ENCODE measurements around the gene STK16.

The STK16 gene

DNA sequence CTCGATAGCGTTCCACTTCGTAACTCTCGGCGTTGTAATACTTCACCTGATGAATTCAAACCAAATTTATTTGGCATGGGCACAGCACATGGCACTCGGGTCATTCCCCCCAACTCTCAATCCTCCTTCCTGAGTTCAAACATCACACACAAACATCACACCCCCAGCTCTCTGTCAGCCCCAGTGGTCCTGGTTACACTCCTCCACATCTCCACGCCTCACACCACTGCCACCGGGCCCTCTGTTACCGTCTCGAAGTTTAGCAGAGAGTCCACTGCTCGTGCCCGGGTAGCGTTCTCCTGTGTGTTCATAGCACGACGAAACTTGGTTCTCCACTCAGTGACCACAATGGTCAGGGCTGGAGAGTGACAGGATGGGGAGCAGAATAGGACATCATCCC lies 31.1 kb upstream of the STK16 start:
- DNase-seq: no peak

DNA sequence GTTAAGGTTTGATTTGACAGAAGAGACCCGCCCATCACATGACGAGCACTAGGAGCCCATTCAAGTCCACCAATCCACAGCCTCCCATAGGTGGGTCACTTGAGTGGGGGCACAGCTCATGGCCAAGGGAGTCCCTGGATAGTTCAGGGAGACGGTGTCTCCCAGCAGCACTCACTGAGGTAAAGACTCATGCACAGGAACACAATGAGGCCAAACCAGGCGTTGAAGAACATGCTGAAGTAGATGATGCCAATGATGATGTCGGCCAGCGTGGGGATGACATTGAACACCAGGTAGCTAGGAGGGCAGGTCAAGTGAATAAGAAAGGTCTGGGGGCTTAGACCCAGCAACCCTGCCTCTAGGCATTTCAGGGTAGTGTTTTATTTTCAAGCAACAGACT lies 30.5 kb upstream of the STK16 start:
- DNase-seq: no peak

DNA sequence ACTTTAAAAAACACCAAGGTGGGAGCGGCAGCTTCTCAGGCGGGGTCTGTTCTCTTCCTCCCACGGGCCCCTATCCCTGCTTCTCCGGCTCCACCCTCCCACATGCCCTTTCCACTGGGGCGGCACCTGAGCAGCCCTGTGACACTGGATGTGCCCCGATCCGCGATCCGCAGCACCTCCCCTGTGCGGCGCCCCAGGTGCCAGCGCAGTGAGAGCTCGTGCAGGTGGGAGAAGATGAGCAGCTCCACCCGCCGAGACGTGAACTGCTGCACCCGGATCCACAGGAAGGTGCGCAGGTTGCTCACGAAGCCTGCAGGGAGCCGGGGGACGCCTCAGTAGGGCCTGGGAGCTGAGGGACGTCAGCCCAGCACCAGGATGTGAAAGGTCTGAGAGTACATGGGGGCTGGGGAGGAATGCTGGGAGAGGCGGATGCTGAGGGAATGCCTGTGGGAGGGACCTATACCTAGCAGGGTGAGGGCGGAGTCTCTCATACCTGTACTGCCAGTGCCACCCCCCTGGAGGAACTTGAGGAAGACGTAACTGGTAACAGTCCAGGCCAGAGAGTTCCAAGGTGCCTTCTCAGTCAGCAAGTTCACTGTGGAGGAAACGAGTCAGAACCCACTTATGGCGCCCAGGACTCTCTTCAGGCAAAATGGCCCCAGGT lies 29.3 kb upstream of the STK16 start:
- DNase-seq: no peak

DNA sequence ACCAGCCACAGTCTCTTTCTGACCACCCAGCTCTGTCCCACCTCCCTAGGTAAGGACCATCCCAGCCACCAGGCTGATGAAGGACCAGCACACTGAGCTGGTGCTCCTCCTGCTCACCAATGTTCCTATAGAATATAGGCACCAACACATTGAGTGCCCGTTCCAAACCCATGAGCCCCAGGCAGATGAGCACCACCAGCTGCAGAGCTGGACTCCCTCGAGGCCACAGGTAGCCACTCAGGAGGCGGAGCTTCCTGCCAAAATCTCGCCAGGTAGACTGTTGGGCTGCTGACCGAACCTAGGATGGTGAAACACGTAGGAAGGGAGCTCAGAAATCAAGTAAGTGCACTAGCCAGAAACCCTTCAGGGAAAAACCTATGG lies 28.8 kb upstream of the STK16 start:
- DNase-seq: no peak

DNA sequence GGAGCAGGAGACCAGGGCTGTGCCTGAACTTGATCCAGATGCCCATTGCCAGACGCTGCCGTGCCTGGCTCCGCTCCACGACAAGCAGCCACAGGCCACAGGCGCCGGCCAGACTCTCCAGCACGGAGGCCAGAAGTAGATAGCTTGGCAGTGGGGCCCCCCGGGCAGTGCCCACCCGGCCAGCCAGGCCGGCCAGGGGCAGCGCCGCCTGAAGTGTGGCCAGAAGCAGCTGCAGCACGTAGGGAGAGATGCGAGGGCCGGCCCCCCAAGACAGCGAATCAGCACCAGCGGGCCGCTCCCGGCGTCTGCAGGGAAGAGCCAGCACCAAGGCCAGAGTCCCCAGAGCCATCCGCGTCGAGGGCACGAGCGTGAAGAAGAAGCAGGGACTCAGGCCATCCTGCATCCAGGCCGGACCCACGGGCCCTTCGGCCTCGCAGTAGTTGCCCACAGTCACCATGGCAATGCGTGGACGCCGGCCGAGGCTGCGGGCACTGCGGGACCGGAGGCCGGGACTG lies 27.0 kb upstream of the STK16 start:
- peak; percentile 18 for DNase-seq

DNA sequence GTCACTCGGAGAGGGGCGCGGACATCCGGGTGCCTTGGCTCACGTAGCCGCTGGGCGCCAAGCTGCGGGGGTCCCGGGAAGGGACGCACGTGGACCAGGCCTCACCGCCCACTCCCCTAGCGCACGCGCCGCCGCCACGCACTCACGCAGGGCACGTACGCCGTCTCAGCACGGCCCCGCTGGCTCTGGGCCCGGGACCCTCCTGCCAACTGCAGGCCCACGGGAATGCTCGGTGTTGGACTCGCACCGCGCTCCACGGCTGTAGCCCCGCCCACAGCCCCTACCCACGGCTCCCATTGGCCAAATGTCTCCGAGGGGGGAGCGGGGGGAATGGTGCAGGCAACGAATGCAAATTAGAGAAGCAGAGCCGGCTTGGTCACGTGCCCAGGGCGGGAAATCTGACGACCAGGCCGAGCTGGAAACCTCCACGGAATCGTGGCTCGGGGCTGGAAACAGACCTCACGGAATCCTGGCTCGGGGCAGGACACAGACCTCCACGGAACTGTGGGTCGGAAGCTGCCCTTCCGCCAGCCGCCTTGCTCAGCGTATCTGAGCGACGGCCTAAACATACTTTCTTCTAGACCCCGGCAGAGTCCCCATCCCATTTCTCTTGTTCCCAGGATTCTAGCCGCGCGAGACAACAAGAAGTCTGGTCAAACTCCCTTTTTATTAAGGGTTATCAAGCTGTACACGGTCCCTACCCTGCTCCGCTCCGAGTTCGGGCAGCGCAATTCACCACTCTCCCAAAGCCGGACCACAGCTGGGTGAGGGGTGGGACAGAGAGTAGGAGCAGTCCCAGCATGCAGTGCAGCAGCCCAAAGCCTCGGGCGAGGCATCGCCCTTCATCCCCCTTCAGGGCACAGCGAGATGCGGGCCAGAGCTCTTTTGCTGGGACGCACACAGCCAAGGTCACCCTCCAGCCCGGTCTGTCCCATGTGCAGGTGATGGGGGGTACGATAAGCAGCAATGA lies 26.3 kb upstream of the STK16 start, which contains the start of gene ABCB6:
ABCB6 (minus strand) TSS at position 227 of the 970 bp plus-strand sequence. CDS start 285 bp downstream, outside the sequence.
- DNase-seq: peak; percentile 89

DNA sequence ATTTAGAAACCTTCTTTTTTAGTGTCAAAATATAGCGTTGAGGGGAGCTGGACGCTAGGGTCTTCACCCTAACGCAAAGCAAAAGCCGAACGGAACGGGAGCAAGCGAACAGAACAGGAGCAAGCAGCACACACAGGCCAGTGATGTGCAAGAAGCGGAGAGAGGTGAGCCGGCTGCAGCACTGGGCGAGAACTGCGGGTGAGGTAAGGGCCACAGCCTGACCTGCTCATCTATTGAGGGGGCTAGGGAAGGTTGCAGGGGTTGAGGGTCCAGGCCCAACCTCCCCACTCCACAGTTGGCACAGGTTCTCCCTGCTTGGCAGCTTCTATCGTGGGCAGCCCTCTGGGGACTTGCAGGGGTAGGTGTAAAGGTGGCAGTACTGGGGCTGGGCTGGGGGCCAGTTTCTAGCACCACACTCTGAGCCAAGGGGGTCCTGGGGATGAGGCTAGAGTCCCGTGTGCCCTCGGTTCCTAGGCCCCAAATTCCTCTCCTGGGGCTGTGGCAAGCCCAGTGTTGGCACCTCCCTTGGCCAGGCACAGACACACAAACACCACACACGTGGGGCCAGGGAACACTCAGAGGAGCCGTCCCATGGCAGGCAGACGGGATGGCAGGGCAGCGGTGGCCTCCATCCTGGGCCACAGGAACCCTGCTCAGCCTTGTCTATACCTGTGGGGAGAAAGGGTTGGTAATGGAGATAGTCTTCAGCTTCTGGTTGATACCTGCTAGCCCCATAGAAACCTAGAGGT lies 25.3 kb upstream of the STK16 start:
- DNase-seq: no peak

DNA sequence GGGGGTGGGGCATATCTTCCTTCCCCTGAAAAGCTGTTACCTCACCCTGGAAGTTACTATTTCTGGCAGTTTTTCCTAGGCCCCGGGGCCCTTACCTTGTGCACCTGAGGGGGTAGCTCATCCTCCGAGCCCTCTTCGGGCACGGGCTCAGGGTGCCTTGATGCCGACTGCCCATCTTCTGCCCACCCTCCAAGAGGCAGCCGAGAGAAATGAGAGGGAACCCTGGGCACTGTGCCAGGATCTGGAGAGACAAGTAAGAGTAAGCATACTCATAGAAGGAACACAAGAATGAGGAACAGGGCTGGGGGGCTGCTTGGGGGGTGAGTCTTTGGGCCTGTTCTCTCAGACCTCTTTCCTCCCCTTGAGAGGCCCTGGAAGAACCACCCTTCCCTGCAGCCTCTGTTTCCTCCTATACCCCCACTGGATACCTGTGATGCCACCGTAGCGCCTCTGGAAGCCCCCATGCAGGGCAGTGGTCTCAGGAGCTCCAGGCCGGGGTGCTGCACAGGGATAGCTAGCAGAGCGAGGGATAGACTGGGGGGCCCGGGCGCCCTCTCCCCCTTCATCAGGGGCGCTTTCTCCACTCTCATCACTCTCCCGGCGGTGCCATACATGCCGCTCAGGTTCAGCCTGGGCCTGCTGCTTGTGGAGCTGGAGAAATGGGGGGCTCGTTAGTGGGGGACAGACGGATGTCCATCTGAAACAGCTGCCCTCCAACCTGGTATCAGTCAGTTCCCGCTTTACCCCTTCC lies 24.5 kb upstream of the STK16 start:
- DNase-seq: no peak

DNA sequence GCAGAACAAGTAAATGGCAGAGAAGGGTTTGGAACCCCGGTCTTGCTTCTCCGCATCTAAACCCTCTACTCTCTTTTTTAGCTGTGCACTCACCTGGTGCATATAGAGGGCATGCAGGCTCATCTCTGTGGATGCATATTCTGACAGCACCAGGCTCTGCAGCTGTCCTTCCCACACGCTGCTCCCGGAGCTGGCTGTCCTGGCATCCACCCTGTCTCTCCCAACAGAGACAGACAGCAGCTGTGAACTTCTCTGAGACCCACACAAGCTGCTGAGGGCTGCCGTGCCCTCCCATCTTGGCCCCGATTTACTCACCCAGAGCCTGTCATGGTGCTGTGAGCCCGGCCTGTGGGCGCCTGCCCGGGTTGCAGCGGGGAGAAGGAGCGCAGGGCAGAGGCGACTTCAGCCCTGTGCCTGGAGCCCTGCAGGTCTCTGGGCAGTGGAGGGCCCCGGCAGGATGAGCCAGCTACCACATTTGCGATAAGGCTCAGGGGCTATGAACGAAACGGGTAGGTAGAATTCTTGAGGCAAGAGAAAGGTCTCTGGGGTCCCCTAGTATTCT lies 23.2 kb upstream of the STK16 start:
- DNase-seq: no peak

DNA sequence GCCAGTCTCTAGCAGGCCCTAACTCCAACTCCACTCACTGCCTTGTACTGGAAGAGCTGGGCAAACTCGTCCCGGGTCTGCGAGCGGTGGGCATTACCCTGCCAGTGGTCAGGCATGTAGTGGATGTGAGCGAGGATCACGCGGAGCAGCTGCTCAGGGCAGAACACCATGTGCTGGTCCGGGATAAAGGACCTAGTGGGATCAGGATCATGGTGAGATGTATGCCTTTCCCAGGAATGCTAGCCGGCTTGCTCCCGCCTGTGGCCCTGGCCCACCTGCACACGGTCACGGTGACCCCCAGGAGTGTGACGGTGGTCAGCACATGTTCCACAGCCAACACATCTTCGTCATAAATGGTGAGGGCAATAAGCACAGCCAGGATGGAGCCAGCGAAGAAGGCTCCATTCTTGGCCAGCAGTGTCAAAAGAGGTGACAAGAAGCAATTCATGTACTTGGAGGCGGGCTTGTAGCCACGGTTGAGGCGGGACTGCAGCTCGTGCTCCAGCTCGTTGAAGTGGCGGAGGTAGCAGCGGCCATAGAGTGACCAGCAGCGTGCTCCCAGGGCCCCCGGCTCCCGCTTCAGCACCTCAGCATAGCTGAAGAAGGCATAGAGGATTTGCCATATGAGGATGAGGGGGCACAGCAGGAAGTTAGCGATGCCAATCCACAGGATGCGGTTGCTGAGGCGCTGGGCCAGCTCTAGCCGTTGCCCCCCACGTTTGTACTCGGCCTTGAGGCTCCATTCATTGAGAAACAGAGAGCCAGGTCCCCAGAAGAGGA lies 21.3 kb upstream of the STK16 start:
- no peak for DNase-seq

DNA sequence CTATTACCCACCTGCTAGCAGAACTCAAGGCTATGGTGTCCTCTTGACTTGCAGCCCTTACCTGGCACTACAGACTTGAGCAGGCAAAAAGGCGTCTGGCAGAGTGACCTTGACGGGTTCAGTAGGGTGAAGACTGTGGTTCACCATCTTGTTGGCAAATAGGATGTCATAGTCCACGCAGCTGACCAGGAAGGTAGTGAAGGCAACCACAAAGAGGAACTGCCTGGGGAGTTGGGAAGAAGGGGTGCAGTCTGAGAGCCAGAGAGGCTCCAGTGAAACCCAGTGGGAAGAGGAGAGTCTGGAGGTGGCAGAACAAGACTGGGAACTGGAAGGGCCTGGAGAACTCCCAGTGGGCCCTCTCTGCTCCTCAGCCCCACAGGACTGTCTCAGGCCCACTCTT lies 19.9 kb upstream of the STK16 start:
- DNase-seq: no peak

DNA sequence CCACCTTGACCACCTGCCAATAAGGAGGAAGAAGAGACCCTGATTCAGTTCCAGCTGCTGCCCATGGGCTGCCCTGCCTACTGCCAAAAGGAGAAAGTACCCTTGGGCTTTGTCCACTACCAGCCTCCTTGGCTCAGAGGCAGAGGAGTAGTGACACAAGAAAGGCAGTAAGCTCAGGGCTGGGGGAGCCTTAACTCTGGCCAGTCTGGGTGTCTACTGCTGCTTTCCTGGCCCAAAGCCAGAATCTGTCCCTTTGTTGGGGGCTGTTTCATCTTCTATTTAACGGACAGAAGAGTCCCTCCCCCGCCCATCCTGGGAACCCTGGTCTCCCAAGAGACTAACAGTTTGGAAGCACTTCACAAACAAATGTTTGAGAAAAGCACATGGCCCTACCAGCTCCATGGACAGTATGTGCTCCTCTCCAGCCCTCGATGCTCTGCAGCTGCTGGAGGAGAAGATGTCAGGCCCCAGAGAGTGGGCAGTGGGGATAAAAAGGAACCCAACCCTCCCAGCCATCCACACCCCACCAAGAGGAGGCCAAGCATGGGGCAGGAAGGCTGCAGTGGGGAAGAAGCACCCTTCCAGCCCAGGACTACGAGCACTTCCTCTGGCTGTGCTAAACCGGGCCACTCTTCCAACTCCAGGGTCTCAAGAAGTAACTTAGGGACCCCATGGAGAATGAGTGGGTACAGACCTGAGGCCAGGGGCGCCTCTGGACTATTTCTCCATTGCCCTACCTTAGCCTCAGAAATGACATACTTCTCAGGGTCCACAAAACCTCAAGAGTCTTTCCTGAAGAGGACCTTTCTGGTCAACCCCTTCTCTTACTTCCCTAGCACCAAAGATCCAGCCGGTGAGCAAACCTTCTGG lies 17.0 kb upstream of the STK16 start:
- no peak for DNase-seq

DNA sequence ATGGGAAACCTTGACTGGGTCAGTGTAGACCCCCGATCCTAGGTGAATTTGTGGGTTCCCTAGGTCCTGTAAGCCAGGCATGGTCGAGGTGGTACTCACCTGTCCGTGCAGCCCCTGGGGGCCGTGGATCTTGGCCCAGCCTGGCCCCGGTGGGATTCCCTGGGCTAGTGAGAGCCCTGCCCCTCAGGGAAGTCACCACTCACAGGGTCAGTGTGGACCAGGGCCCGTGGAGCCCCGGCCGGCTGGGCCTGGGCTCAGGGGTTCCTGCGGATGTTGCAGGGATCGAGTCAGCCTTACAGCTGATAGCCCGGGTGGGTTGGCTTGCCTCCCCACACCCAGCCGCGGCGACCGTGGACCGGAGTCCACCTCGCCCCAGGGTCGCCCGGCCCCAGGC lies 16.4 kb upstream of the STK16 start:
- DNase-seq: no peak

DNA sequence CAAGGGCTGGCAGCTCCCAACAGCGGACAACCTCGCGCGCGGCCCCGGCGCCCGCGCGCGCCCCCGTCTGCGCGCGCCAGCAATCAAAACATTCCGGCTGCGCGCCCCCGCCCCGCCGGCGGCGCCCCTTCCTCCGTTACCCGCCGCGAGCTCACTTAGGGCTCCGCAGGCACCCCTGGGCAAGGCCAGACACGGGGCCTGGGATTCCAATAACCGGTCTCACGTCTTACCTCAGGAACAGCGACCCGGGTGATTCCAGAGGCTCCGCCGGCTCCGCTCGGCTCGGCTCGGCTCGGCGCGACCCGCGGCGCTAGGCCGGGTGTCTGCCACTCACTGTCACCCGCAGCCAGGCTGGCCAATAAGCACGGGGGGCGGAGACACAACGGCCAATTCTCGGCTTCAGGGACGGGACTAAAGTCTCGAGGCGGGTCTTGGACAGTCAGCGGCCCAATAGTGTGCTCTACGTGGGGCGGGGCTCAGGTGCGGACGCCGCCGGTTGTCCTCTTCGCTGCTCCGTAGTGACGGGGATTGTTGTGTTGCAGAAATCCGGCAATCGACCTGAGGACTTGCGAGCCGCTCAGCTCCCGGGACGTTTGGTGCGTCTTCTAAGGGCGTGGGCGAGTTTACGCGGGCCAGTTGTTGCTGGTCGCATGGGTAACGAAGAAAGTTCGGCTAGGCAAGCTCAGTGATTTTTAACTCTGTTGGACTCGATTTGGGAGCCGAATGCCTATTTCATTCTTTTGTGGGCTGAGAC lies 15.8 kb upstream of the STK16 start, which contains the start of the genes ANKZF1 and ATG9A:
ANKZF1 (plus strand) TSS at position 502 of the 754 bp plus-strand sequence. CDS start 452 bp downstream, outside the sequence.
ATG9A (minus strand) TSS at position 332 of the 754 bp plus-strand sequence. CDS start 1,612 bp downstream, outside the sequence.
- DNase-seq: peak; percentile 99

DNA sequence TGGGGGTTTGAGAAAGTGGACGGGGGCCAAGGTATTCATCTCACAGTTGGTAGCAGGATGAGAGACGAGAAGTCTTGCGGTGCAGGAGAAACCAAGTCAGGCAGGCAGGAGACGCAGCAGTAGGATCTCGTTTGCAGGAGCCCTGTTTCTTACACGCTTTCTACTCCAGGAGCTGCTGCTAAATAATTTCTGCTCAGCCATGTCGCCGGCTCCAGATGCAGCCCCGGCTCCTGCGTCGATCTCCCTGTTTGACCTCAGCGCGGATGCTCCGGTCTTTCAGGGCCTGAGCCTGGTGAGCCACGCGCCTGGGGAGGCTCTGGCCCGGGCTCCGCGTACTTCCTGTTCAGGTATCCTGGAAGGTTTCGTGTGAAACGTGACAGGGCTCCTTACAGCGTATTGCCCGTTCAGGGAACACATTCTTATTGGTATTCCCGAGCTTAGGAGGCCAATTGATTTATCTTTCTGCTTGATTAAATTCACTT lies 15.2 kb upstream of the STK16 start:
- DNase-seq: peak; percentile 39

DNA sequence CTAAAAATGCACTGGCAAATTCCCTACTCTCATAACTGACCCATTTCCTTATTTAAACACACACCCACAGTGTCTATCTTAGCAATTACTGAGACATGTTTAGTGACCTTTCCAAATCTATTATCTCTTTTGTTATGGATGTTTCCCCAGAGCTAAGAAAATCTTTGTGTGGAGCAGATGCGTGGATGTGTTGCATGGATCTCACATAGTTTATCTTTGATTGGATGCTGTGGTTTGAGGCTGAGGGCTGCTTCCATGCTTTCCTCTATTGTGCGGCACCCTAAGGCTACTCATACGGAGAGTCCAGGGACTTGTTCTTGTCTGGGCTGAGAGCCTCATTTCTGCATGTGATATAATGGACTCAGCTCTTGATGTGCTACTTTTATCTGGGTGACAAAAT lies 10.9 kb upstream of the STK16 start:
- no peak for DNase-seq

DNA sequence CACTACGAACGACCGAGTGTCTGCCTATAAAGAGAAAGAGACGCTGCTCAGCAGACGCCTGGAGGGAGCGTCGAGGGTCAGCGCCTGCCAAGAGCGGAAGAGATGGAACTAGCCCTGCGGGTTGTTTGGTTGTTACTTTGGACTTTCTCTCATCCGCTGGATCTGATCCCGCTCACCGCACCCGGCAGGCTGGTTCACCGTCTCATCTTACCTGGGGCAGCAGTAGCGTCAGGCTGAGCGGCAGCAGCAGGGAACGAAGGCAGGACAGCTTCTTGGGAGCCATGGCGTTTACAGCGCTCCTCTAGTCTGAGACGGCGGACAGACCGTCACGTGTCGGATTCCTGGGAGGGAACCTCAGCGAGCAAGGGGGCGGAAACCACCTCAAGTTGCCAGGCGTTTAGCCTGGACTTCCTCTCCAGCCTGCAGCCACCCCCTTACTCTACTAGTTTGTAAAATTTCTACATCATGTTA lies 2.0 kb upstream of the STK16 start:
- DNase-seq: no peak

DNA sequence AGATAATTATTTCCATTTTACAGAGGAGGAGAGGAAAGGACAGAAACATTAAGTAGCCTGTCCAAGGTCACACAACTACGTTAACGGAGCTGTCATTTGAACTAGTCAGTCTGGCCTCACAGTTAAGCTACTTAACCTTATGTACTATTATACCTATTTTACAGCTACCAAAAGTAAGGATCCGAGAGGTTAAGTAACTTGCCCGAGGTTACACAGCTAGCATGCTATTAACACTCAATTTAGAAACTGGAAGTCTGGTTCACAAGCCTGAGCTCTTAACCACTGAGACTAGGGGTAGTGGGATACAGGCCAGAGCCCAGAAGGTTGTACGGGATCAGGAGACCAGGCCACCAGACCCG lies 511 bp upstream of the STK16 start:
- no peak for DNase-seq

DNA sequence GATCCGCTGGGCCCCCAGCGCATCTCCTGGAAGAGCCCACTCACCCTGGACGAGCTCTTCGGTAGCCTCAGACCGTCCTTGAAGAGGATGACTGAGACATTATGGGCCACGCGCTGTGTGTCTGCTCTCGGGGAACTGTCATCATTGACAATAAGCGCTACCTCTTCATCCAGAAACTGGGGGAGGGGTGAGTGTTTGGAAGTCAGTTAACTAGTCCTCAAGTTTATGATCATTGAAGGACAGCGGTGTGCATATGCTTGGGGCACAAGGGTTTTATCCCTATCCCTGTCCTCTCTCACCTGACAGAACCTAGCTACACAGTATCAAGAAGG lies 586 bp downstream of the STK16 start:
- DNase-seq: no peak
